Naive thymus-derived CD4-positive, alpha-beta T cell (primary cell): ENCODE results near the gene ACSS1. TPM values are rescaled to one million over a fixed set of nuclear protein-coding genes. Genes with fewer than 3 reads are reported as not detected.

Experiments
- ATAC-seq: fragments of 150-1000 bp; cut with Tn5 transposase; 2 replicates; pipeline ENCODE4 v1.10.0; 2021; ENCODE audit warnings: mild to moderate bottlenecking, moderate library complexity
- CTCF ChIA-PET: fragments of 350-600 bp; sonication (Branson Sonifier 250); formaldehyde crosslinking; loops from one replicate; lab custom pipeline; 2021; ENCODE audit warnings: antibody characterized with exemption; lab: Charles Lee
- POLR2A ChIA-PET: fragments of 350-600 bp; sonication (Branson Sonifier 250); formaldehyde crosslinking; loops from one replicate; lab custom pipeline; 2021; ENCODE audit warnings: antibody characterized with exemption, inconsistent platforms; lab: Charles Lee
- DNase-seq, 9 donors: peaks; one replicate each; pipeline versions ENCODE4 v3.0.0 to v3.0.0-alpha.2; 2020 to 2022; ENCODE audit warnings: mixed read lengths in 1 of 9
- H3K27ac ChIP-seq: one replicate; pipeline ENCODE4 v1.7.0; 2013; ENCODE audit warnings: mild to moderate bottlenecking, low read depth, low read length, moderate library complexity
- H3K27me3 ChIP-seq, 2 donors: one replicate each; pipeline ENCODE4 v1.7.0; 2013; ENCODE audit warnings: low read length in 2 of 2, mild to moderate bottlenecking in 2 of 2, moderate library complexity in 2 of 2; ENCODE audit not compliant: control insufficient read depth in 2 of 2, insufficient read depth in 2 of 2
- H3K36me3 ChIP-seq, 3 experiments: 1 replicate in 2 of 3; 2 replicates in 1 of 3; pipeline ENCODE4 v1.7.0; 2013; ENCODE audit warnings: low read length in 3 of 3, mild to moderate bottlenecking in 3 of 3, moderate library complexity in 1 of 3; ENCODE audit not compliant: insufficient read depth in 3 of 3, control insufficient read depth in 2 of 3
- H3K4me1 ChIP-seq, 2 donors: one replicate each; pipeline ENCODE4 v1.7.0; 2013; ENCODE audit warnings: low read length in 2 of 2, mild to moderate bottlenecking in 2 of 2, moderate library complexity in 1 of 2; ENCODE audit not compliant: control insufficient read depth in 2 of 2, insufficient read depth in 2 of 2
- H3K4me3 ChIP-seq: 2 replicates; pipeline ENCODE4 v1.7.0; 2013; ENCODE audit warnings: mild to moderate bottlenecking, low read length
- H3K9me3 ChIP-seq, 3 experiments: 1 replicate in 2 of 3; 2 replicates in 1 of 3; pipeline ENCODE4 v1.7.0; 2013; ENCODE audit warnings: low read length in 3 of 3; ENCODE audit not compliant: control insufficient read depth in 2 of 3
- H3K27ac Mint-ChIP-seq, 9 donors: one replicate each; pipeline ENCODE4 v1.8.0; 2020 to 2022; ENCODE audit warnings: mixed read lengths in 9 of 9, mild to moderate bottlenecking in 8 of 9, moderate library complexity in 5 of 9, inconsistent platforms in 2 of 9
- H3K27me3 Mint-ChIP-seq, 5 donors: one replicate each; pipeline ENCODE4 v1.8.0; 2021 to 2022; ENCODE audit warnings: mixed read lengths in 5 of 5, mild to moderate bottlenecking in 1 of 5
- H3K36me3 Mint-ChIP-seq, 5 donors: one replicate each; pipeline ENCODE4 v1.8.0; 2020 to 2022; ENCODE audit warnings: mixed read lengths in 5 of 5, mild to moderate bottlenecking in 3 of 5, inconsistent platforms in 1 of 5
- H3K4me1 Mint-ChIP-seq, 7 donors: one replicate each; pipeline ENCODE4 v1.8.0; 2020 to 2022; ENCODE audit warnings: mixed read lengths in 7 of 7, mild to moderate bottlenecking in 3 of 7, inconsistent platforms in 1 of 7
- H3K4me3 Mint-ChIP-seq, 10 donors: one replicate each; pipeline ENCODE4 v1.8.0; 2020 to 2022; ENCODE audit warnings: mild to moderate bottlenecking in 10 of 10, mixed read lengths in 10 of 10, moderate library complexity in 6 of 10, inconsistent platforms in 2 of 10
- H3K9me3 Mint-ChIP-seq, 11 donors: one replicate each; pipeline ENCODE4 v1.8.0; 2020 to 2022; ENCODE audit warnings: mixed read lengths in 11 of 11, mild to moderate bottlenecking in 4 of 11, inconsistent platforms in 1 of 11, moderate library complexity in 1 of 11
- intact Hi-C, 2 donors: fragments of 100-400 bp; cut with micrococcal nuclease; formaldehyde crosslinking; loops; one replicate each; pipeline ENCODE4 v1.15.1; 2023
- polyA plus RNA-seq, 2 donors: library from polyadenylated mRNA; unstranded; fragments of 300-500 nt; fragmentation: Illumina TruSeq; gene quantifications; one replicate each; pipeline ENCODE4 v1.2.3, GENCODE V29; 2021
- total RNA-seq, 6 experiments: library from RNA in 5 of 6; stranded (reverse) in 5 of 6; gene quantifications; 1 replicate in 5 of 6; 2 replicates in 1 of 6; pipeline ENCODE4 v1.2.3 and lab custom pipeline; 2021 to 2026

The ACSS1 gene
- total RNA-seq (10 to 100 TPM; 33.1 to 51.7 (median 38.4) TPM), polyA plus RNA-seq (10 to 100 TPM; 39.7 to 44.7 TPM), total RNA-seq (lab: John Stamatoyannopoulos, UW) (53.6 reads per million, percentile 73 among the genes with 10 or more reads in this experiment)

DNA sequence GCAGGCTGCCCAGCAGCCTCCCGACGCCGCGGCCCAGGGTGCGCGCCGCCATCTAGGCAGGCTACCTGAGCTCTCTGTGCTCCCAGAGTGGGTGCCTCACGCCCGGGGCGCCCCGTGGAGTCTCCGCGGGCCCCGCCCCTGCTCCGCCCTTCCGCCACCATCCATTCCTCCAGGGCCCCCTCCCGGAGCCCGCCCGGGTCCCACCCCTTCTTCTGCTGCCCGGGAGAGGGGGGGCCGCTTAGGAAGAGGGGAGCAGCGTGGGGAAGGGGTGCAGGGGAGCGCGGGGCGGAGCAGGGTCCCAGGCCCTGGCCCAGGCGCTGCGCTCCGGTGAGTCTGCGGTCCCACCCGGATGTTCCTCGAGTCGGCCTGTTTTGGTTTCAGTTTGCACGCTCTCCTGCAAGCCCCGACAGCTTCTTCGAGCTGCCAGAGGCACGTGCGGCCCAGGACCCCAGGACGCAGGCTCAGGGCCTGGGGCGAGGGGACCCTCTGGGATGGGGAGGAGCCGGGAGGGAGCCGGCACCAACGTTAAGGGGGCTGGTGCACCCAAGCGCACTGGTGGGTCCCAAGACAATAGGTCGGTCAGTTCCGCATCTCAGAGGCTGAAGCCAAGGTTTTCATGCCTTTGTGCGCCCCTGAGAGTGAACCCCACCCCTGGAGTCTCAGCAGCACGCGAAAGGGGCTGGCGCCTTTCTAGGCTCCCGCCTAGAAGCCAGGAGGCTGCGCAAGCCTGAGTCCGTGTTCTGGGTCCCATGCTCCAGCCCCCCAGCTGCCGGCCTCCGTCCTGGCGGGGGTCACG, at the start of gene ACSS1:
ACSS1 (minus strand) TSS at position 89 of the 796 bp plus-strand sequence; CDS start at position 52, 37 bp downstream.
- POLR2A ChIA-PET, result interaction anchor here (0.8 to 7.3 kb wide), 12 partner anchors 9 to 1700 kb away, joined by 3 to 95 read pairs (median 6); partner anchors contain the start of genes APMAP, ENTPD6 and PYGB
- Mint-ChIP-seq H3K27ac (peak within 1 kb of the TSS; percentile 85 to 94 (median 89)), H3K36me3 (peaks cover 0 to 12% (median 0%) of the 10 kb centered on the region in 5 donors), H3K27me3 (peaks cover 0 to 35% (median 0%) of the 10 kb centered on the region in 5 donors), H3K4me3 (peak within 1 kb of the TSS; percentile 81 to 90 (median 88)), H3K9me3 (no peaks in the 10 kb centered on the region), H3K4me1 (peaks cover 35 to 55% (median 44%) of the 10 kb centered on the region in 7 donors)
- Histone ChIP-seq H3K9me3 (no peaks in the 10 kb centered on the region), H3K27me3 (no peaks in the 10 kb centered on the region), H3K4me1 (peaks cover 30 to 44% of the 10 kb centered on the region in 2 donors), H3K36me3 (no peaks in the 10 kb centered on the region), H3K4me3 (peak within 1 kb of the TSS; percentile 86), H3K27ac (peak within 1 kb of the TSS; percentile 87)
- peak; percentile 72 for ATAC-seq
- intact Hi-C loops, result loop anchor here (1.0 to 10.0 kb wide), 12 partner anchors 33 to 1699 kb away; partner anchors contain the start of genes ABHD12 (in 2 of the 2), APMAP (in 2 of the 2), ENTPD6 (in 2 of the 2) and NANP (in 2 of the 2)
- peak; percentile 59 to 84 (median 83) for DNase-seq
- CTCF ChIA-PET, result interaction anchor here (2.0 to 4.2 kb wide), 2 partner anchors 32 to 64 kb away, joined by 8 to 39 read pairs; partner anchors contain the start of gene APMAP

DNA sequence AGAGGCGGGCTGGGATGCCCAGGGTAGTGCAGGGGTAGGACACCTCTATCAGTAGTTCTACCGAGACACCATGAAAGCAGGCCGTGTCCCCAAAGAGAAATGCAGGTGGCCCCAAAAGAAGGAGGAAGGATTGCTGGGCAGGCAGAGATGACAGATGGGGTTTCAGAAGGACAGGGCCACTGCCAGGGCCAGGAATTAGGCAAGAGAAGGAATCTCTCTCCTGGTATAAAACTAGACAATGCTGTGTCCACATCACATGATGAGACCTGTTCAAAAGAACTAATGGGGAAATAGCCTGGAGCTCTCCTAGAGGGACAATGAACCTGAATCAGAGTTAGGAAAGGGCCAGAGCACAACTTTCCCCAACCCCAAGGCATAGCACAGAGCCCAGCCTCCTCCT, 45.6 kb upstream of the ACSS1 start:
- ATAC-seq, result no peak
- peaks cover 15 to 27% (median 22%) of the 10 kb centered on the region in 5 donors for H3K27me3 Mint-ChIP-seq

DNA sequence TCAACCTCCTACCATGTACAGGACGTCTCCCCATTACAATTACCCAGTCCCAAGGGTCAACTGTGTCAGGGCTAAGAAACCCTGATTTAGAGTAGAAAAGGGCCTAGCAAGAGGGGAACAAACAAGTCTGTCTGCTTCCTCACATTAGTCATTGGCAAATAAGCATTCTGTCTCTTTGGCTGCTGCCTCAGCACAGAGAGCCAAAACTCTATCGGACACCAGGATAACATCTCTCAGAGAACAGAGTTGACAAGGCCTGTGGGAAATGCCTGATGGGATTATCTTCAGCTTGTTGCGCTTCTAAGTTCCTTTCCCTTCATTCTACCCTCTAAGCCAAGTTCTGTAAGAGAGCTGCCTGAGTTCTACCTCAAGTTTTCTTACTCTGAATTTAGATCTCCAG, 43.0 kb upstream of the ACSS1 start:
- H3K27me3 Mint-ChIP-seq, result peaks cover under 1 to 12% (median 9%) of the 10 kb centered on the region in 5 donors
- Histone ChIP-seq H3K4me1 (peaks cover 0 to 4% of the 10 kb centered on the region in 2 donors), H3K4me3 (no peak overlapping the region), H3K27me3 (no peaks in the 10 kb centered on the region), H3K36me3 (no peaks in the 10 kb centered on the region), H3K9me3 (no peaks in the 10 kb centered on the region), H3K27ac (no peak overlapping the region)
- DNase-seq (no peak), ATAC-seq (no peak)
- H3K9me3 Mint-ChIP-seq, result no peaks in the 10 kb centered on the region
- H3K36me3 Mint-ChIP-seq, result no peaks in the 10 kb centered on the region
- ChIA-PET CTCF (no interaction called here), POLR2A (no interaction called here)
- intact Hi-C loops, result no loop called here
- H3K4me1 Mint-ChIP-seq, result peaks cover 0 to 13% (median 11%) of the 10 kb centered on the region in 7 donors
- H3K27ac Mint-ChIP-seq, result no peak overlapping the region
- H3K4me3 Mint-ChIP-seq, result no peak overlapping the region

More for the DNA sequence above, 45.6 kb upstream of the ACSS1 start:
- POLR2A ChIA-PET, result no interaction called here
- Mint-ChIP-seq H3K9me3 (no peaks in the 10 kb centered on the region), H3K27ac (no peak overlapping the region), H3K36me3 (no peaks in the 10 kb centered on the region), H3K4me3 (no peak overlapping the region), H3K4me1 (peaks cover 0 to 13% (median 11%) of the 10 kb centered on the region in 7 donors)
- Histone ChIP-seq H3K4me3 (no peak overlapping the region), H3K27me3 (no peaks in the 10 kb centered on the region), H3K9me3 (no peaks in the 10 kb centered on the region), H3K4me1 (peaks cover 0 to 4% of the 10 kb centered on the region in 2 donors), H3K36me3 (no peaks in the 10 kb centered on the region), H3K27ac (no peak overlapping the region)
- CTCF ChIA-PET, result no interaction called here
- intact Hi-C loops, result no loop called here
- no peak for DNase-seq

DNA sequence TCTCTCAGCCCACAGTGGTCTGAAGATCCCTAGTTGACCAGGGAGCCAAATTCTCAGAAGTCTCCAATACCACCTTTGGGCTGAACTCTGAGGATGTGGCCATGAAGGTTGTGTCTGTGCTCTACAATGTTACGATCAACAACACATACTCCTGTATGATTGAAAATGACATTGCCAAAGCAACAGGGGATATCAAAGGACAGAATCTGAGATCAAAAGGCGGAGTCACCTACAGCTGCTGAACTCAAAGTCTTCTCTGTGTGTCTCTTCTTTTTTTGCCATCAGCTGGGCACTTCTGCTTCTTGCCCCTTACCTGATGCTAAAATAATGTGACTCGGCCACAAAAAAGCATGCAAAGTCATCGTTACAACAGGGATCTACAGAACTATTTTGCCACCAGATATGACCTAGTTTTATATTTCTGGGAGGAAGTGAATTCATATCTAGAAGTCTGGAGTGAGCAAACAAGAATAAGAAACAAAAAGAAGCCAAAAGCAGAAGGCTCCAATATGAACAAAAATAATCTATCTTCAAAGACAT, 41.7 kb upstream of the ACSS1 start:
- Mint-ChIP-seq H3K4me1 (peaks cover 0 to 13% (median 11%) of the 10 kb centered on the region in 7 donors), H3K27me3 (peaks cover 0 to 13% (median 6%) of the 10 kb centered on the region in 5 donors), H3K36me3 (no peaks in the 10 kb centered on the region), H3K4me3 (no peak overlapping the region), H3K27ac (peak overlapping the region in 1 of 9 donors; percentile 81), H3K9me3 (no peaks in the 10 kb centered on the region)
- ChIA-PET POLR2A (no interaction called here), CTCF (no interaction called here)
- intact Hi-C loops, result no loop called here
- Histone ChIP-seq H3K4me1 (peaks cover 0 to 4% of the 10 kb centered on the region in 2 donors), H3K36me3 (no peaks in the 10 kb centered on the region), H3K4me3 (no peak overlapping the region), H3K27me3 (no peaks in the 10 kb centered on the region), H3K27ac (no peak overlapping the region), H3K9me3 (no peaks in the 10 kb centered on the region)
- ATAC-seq, result no peak
- peak in 1 of 9 donors; percentile 12 for DNase-seq

DNA sequence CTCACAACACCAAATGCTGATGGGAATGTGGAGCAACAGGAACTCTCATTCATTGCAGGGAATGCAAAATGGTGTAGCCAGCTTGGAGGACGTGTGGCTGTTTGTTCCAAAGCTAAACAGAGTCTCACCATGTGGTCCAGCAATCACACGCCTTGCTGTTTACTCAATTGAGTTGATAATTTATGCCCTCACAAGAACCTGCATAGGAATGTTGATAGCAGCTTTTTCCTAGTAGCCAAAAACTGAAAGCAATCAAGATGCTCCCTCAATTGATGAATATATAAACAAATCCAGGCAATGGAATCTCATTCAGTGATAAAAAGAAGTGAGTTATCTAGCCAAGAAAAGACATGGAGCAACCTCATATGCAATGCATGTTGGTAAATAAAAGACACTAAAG, 39.6 kb upstream of the ACSS1 start:
- H3K4me1 Mint-ChIP-seq, result peaks cover 0 to 16% (median 11%) of the 10 kb centered on the region in 7 donors
- Histone ChIP-seq H3K4me3 (no peak overlapping the region), H3K27ac (no peak overlapping the region), H3K4me1 (peaks cover 0 to 4% of the 10 kb centered on the region in 2 donors), H3K27me3 (no peaks in the 10 kb centered on the region), H3K36me3 (no peaks in the 10 kb centered on the region), H3K9me3 (no peaks in the 10 kb centered on the region)
- no peak overlapping the region for H3K27ac Mint-ChIP-seq
- H3K36me3 Mint-ChIP-seq, result no peaks in the 10 kb centered on the region
- intact Hi-C loops, result no loop called here
- ChIA-PET POLR2A (no interaction called here), CTCF (no interaction called here)
- H3K4me3 Mint-ChIP-seq, result no peak overlapping the region
- no peak for ATAC-seq
- no peak for DNase-seq
- H3K9me3 Mint-ChIP-seq, result no peaks in the 10 kb centered on the region
- peaks cover 0 to 13% (median 0%) of the 10 kb centered on the region in 5 donors for H3K27me3 Mint-ChIP-seq
